MM.1S (cell line): ENCODE data around the gene PLA2R1.

Experiments
- DNase-seq: peaks from one replicate; pipeline ENCODE4 v3.0.0-alpha.2; 2015
- H2AFZ ChIP-seq: fragments of 300-600 bp; sonication (generic); 2 replicates; pipeline ENCODE4 v1.6.0; 2016; ENCODE audit warnings: antibody characterized with exemption, low read length
- H3F3A ChIP-seq: fragments of 300-600 bp; sonication (generic); 2 replicates; pipeline ENCODE4 v1.6.1; 2016; ENCODE audit warnings: mild to moderate bottlenecking, antibody characterized with exemption, low read length, moderate library complexity, mixed read lengths; ENCODE audit not compliant: insufficient read depth
- H3K27ac ChIP-seq: fragments of 300-600 bp; sonication (generic); 2 replicates; pipeline ENCODE4 v1.5.1; 2016; ENCODE audit warnings: mild to moderate bottlenecking, low read length
- H3K27me3 ChIP-seq: fragments of 300-600 bp; sonication (generic); replicated peaks from 2 replicates; pipeline ENCODE4 v1.6.0; 2016; ENCODE audit warnings: low read length; ENCODE audit not compliant: insufficient read depth
- H3K36me3 ChIP-seq: fragments of 300-600 bp; sonication (generic); replicated peaks from 2 replicates; pipeline ENCODE4 v1.6.1; 2016; ENCODE audit warnings: mild to moderate bottlenecking, low read length, mixed read lengths; ENCODE audit not compliant: insufficient read depth
- H3K4me1 ChIP-seq: fragments of 300-600 bp; sonication (generic); 2 replicates; pipeline ENCODE4 v1.6.1; 2016; ENCODE audit warnings: low read length, mixed read lengths
- H3K4me2 ChIP-seq: fragments of 300-600 bp; sonication (generic); 2 replicates; pipeline ENCODE4 v1.6.0; 2016; ENCODE audit warnings: low read depth, low read length
- H3K4me3 ChIP-seq: fragments of 300-600 bp; sonication (generic); 2 replicates; pipeline ENCODE4 v1.5.1; 2016; ENCODE audit warnings: low read length, mixed read lengths
- H3K79me2 ChIP-seq: fragments of 300-600 bp; sonication (generic); 2 replicates; pipeline ENCODE4 v1.6.1; 2016; ENCODE audit warnings: mixed run types, low read length, mixed read lengths
- H3K9ac ChIP-seq: fragments of 300-600 bp; sonication (generic); 2 replicates; pipeline ENCODE4 v1.6.1; 2016; ENCODE audit warnings: low read length, mixed read lengths
- H3K9me2 ChIP-seq: fragments of 300-600 bp; sonication (generic); replicated peaks from 2 replicates; pipeline ENCODE4 v1.6.1; 2016; ENCODE audit warnings: mild to moderate bottlenecking, low read length, mixed read lengths; ENCODE audit not compliant: insufficient read depth
- H3K9me3 ChIP-seq: fragments of 300-600 bp; sonication (generic); replicated peaks from 2 replicates; pipeline ENCODE4 v1.6.1; 2016; ENCODE audit warnings: mild to moderate bottlenecking, low read length, mixed read lengths; ENCODE audit not compliant: insufficient read depth
- H4K20me1 ChIP-seq: fragments of 300-600 bp; sonication (generic); 2 replicates; pipeline ENCODE4 v1.6.1; 2016; ENCODE audit warnings: mild to moderate bottlenecking, low read length, moderate library complexity, mixed read lengths; ENCODE audit not compliant: insufficient read depth
- EZH2 ChIP-seq: fragments of 300-600 bp; sonication (generic); optimal IDR thresholded peaks from 2 replicates; pipeline ENCODE3; 2017; ENCODE audit warnings: low read depth, mild to moderate bottlenecking, antibody characterized with exemption, low read length, mixed read lengths
- EZH2phosphoT487 ChIP-seq: fragments of 300-600 bp; sonication (generic); IDR thresholded peaks from 2 replicates; pipeline ENCODE4 v1.6.1; 2018; ENCODE audit warnings: antibody characterized with exemption, low read length
- TF ChIP-seq, protein P1 (sequence below): fragments of 300-600 bp; sonication (generic); IDR thresholded peaks from 2 replicates; pipeline ENCODE4 v1.5.1; 2016; ENCODE audit warnings: antibody characterized with exemption, low read length, mixed read lengths

Gene PLA2R1

DNA sequence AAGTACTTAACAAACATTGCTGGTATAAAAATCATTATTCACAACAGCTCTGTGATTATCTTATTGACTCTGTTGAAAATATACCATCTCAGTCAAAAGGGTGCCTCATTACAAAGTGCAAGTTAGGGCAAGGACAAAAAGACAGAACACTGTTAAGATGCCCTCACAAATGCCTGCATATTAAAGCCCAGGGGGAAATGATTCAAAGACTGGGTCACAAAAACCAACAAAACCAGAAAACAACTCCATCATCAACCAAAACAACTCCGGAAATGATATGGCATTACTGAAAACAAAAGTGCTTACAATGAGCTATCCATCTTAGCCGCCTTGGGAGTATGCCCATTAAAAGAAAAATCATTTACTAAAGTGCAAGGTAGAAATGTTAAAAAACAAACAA, 9.9 kb downstream of the PLA2R1 start:
- H3K79me2 ChIP-seq = no peaks in the 10 kb centered on the region
- no peak overlapping the region for H3K9ac ChIP-seq
- H3K4me1 ChIP-seq = no peaks in the 10 kb centered on the region
- no peaks in the 10 kb centered on the region for H3F3A ChIP-seq
- no peaks in the 10 kb centered on the region for H3K9me2 ChIP-seq
- no peak overlapping the region for H2AFZ ChIP-seq
- H3K9me3 ChIP-seq = no peaks in the 10 kb centered on the region
- H3K27ac ChIP-seq = no peak overlapping the region
- TF ChIP-seq EZH2phosphoT487 = no peak
- TF ChIP-seq, protein P1, sequence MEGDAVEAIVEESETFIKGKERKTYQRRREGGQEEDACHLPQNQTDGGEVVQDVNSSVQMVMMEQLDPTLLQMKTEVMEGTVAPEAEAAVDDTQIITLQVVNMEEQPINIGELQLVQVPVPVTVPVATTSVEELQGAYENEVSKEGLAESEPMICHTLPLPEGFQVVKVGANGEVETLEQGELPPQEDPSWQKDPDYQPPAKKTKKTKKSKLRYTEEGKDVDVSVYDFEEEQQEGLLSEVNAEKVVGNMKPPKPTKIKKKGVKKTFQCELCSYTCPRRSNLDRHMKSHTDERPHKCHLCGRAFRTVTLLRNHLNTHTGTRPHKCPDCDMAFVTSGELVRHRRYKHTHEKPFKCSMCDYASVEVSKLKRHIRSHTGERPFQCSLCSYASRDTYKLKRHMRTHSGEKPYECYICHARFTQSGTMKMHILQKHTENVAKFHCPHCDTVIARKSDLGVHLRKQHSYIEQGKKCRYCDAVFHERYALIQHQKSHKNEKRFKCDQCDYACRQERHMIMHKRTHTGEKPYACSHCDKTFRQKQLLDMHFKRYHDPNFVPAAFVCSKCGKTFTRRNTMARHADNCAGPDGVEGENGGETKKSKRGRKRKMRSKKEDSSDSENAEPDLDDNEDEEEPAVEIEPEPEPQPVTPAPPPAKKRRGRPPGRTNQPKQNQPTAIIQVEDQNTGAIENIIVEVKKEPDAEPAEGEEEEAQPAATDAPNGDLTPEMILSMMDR = no peak
- TF ChIP-seq EZH2 = no peak
- H3K36me3 ChIP-seq = no peaks in the 10 kb centered on the region
- no peak overlapping the region for H3K4me2 ChIP-seq
- DNase-seq = no peak
- no peak overlapping the region for H3K4me3 ChIP-seq
- H4K20me1 ChIP-seq = no peaks in the 10 kb centered on the region
- no peaks in the 10 kb centered on the region for H3K27me3 ChIP-seq

DNA sequence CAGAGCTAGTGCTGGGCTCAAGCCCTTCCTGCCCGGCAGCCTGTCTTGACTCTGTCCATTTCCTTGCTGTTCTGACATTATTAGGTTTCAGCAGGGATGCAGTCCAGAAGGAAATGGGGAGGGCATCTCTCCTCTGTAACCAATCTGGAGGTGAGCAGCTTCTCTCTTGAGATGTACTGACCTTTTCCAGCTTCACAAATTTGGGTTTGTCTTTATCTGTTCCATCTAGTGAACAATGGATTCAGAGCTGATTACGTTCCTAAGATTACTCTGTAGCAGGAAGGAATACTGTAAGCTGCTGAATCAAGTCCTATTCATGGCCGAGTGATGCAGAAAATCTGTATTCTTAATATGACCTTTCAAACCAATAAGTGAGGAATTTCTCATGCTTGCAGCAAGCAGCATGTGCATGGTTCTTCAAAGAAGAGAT, 11.0 kb downstream of the PLA2R1 start:
- Histone ChIP-seq H3K36me3 (no peaks in the 10 kb centered on the region), H3K4me2 (no peak overlapping the region), H3K9ac (no peak overlapping the region), H3K4me1 (no peaks in the 10 kb centered on the region), H3K27me3 (no peaks in the 10 kb centered on the region), H3K4me3 (no peak overlapping the region), H3K9me3 (no peaks in the 10 kb centered on the region), H3F3A (no peaks in the 10 kb centered on the region), H2AFZ (no peak overlapping the region), H4K20me1 (no peaks in the 10 kb centered on the region), H3K27ac (no peak overlapping the region), H3K79me2 (no peaks in the 10 kb centered on the region), H3K9me2 (no peaks in the 10 kb centered on the region)
- no peak for DNase-seq
- TF ChIP-seq EZH2 = no peak
- TF ChIP-seq EZH2phosphoT487 = no peak
- TF ChIP-seq, protein P1 = no peak

DNA sequence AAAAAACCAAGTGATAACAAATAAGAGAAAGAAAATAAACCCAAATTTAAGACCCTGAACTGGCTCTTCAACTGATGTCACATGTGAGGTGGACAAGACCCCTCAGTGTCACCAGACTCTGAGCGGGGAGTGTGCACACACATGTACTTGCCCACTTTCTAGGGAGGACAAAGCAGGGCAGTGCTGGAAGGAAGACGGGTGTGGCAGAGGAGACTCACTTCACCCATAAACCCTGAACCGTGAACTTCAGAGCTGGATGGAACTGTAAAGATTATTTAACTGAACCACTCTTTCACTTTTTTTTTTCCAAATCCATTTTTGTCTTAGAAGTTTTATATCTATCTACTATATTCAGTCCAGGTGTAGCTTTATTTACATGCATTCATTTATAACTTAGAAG, 12.3 kb downstream of the PLA2R1 start:
- no peak for TF ChIP-seq EZH2phosphoT487
- TF ChIP-seq EZH2 = no peak
- TF ChIP-seq, protein P1 = no peak
- no peaks in the 10 kb centered on the region for H3K4me1 ChIP-seq
- no peaks in the 10 kb centered on the region for H3F3A ChIP-seq
- H2AFZ ChIP-seq = no peak overlapping the region
- H3K9ac ChIP-seq = no peak overlapping the region
- H3K27me3 ChIP-seq = no peaks in the 10 kb centered on the region
- H3K9me2 ChIP-seq = no peaks in the 10 kb centered on the region
- H3K9me3 ChIP-seq = no peaks in the 10 kb centered on the region
- no peak overlapping the region for H3K27ac ChIP-seq
- H3K4me2 ChIP-seq = no peak overlapping the region
- H3K36me3 ChIP-seq = no peaks in the 10 kb centered on the region
- no peak overlapping the region for H3K4me3 ChIP-seq
- no peak for DNase-seq
- H3K79me2 ChIP-seq = no peaks in the 10 kb centered on the region
- H4K20me1 ChIP-seq = no peaks in the 10 kb centered on the region
